IPS-18c (cell line): Measurements from ENCODE around the gene LTK.

Experiments used
- H3K4me3 ChIP-seq: 2 replicates; pipeline ENCODE4 v1.7.0; 2013; ENCODE audit warnings: low read depth, mild to moderate bottlenecking, low read length, moderate library complexity; ENCODE audit not compliant: insufficient read depth
- H3K9me3 ChIP-seq: one replicate; pipeline ENCODE4 v1.6.1; 2013; ENCODE audit warnings: mild to moderate bottlenecking, low read length, moderate library complexity; ENCODE audit not compliant: control insufficient read depth, insufficient read depth

LTK gene

DNA sequence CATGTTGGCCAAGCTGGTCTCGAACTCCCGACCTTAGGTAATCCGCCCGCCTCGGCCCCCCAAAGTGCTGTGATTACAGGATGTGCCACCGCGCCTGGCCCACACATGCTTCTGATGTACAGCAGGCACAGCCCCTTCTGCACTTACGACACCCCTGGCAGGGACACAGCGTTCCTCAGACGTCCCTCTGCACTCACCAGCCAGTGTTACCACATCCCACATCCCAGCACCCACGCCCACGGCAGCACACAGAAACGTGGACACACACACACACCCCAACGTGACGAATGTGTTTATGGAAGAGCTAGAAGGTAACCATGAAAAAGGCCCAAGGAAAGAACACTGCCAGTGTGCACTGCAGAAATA is 31.0 kb upstream of the LTK start:
- H3K9me3 ChIP-seq, result no peaks in the 10 kb centered on the region
- no peak overlapping the region; the same call in 1 of the 2 replicates for H3K4me3 ChIP-seq

DNA sequence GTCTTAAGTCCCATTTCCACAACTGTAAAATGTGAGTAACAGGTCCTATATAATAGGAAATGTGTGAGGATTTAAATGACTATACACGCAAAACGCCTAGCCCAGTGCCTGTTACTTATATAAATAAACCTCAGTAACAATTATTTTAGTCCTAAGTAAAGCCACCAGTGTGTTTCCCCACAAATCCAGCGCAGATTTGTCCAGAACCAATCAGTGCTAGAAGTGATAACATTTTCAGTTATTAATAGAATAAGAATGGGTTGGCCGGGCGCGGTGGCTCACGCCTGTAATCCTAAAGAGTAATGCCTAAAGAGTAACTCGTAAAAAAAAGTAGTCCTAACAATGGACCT is 29.9 kb upstream of the LTK start:
- Histone ChIP-seq H3K9me3 (no peaks in the 10 kb centered on the region), H3K4me3 (peak overlapping the region; percentile 92)

- Histone ChIP-seq H3K9me3 (no peaks in the 10 kb centered on the region), H3K4me3 (no peak overlapping the region)
Observed at GRCh38 chr15:41536866-41537265, 23.2 kb upstream of the LTK start.

GRCh38 chr15:41535544-41535943 is 21.9 kb upstream of the LTK start:
- no peak overlapping the region for H3K4me3 ChIP-seq
- H3K9me3 ChIP-seq, result no peaks in the 10 kb centered on the region

- H3K4me3 ChIP-seq, result no peak overlapping the region
- H3K9me3 ChIP-seq, result no peaks in the 10 kb centered on the region
Observed at GRCh38 chr15:41530363-41530956, 16.8 kb upstream of the LTK start.

DNA sequence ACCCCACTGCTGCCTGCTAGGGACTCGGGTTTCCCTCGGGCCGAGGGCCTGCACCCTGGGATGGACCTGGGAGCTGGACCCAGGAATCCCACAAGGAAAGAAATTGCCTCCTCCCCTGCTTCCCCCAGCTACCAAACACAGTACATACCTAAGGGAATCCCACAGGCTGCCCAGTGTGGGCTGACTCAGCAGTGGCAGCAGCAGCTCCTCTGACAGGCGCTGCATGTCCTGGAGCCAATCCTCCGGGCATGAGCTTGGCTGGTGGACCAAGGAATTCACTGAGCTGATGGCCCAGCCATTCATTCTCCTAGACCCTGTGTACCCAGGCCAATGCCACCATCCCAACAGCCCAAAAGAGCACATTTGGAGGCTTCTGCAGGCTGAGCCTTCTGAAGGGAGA is 9.5 kb upstream of the LTK start:
- H3K9me3 ChIP-seq, result no peaks in the 10 kb centered on the region
- no peak overlapping the region for H3K4me3 ChIP-seq

- no peaks in the 10 kb centered on the region for H3K9me3 ChIP-seq
- no peak overlapping the region for H3K4me3 ChIP-seq
Observed at GRCh38 chr15:41521614-41522013, 8.0 kb upstream of the LTK start.

GRCh38 chr15:41520636-41521035 is 7.0 kb upstream of the LTK start:
- H3K4me3 ChIP-seq, result no peak overlapping the region
- H3K9me3 ChIP-seq, result no peaks in the 10 kb centered on the region

DNA sequence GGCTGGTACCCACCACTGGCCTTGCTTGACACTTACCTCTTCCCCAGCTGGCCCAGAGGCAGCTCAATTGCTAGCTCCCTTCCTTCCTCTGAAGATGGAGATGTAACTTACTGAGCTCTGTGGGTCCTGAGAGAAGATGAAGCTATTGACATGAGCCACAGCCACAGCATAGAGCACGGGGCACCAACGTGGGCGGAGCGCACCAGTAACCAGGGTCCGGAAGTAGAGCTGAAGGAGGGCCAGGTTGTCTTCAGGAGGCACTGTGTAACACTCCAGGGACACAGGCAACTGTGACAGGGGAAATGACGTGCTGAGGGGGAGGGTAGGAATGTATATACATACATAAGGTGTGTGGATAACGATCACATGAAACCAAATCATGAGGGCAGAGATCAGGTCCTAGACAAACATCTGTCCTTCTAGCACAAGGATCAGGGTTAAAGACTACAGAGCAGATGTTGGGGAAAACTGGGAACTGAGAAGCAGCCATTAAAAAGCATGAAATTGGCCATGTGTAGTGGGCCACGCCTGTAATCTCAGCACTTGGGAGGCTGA is 4.3 kb upstream of the LTK start:
- Histone ChIP-seq H3K9me3 (no peaks in the 10 kb centered on the region), H3K4me3 (no peak overlapping the region; the same call in 1 of the 2 replicates)

DNA sequence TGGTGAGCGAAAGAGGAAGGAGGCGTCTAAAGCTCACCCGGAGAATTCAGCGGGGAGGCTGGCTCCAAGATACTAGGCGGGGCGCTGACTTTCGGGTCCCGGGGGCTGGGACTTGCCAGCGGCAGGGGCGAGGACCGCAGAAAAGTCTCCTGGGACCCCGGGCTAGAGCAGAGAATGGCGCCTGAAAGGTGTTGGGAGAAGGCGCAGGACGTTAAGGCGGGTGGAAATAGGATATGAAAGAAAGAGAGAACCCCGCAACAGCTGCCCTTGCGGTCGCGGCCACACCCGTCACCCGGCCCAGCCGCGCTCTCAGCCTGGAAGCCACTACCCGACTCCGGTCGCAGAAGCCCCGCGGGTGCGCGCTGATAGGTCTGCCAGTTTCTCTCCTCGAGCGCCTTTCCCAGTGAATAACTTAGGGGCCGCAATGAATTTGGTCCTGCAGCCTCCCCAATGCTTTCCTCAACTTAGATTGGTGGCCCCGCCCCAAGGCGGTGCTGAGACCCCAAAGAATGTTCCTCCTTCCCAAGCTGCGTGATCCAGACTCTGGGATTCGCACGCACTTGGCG is 604 bp downstream of the LTK start:
- Histone ChIP-seq H3K9me3 (no peaks in the 10 kb centered on the region), H3K4me3 (peak overlapping the region; percentile 52)

- Histone ChIP-seq H3K9me3 (no peaks in the 10 kb centered on the region), H3K4me3 (peak overlapping the region; percentile 52; the same call in 1 of the 2 replicates)
Observed at GRCh38 chr15:41512512-41512939, 1.1 kb downstream of the LTK start.

DNA sequence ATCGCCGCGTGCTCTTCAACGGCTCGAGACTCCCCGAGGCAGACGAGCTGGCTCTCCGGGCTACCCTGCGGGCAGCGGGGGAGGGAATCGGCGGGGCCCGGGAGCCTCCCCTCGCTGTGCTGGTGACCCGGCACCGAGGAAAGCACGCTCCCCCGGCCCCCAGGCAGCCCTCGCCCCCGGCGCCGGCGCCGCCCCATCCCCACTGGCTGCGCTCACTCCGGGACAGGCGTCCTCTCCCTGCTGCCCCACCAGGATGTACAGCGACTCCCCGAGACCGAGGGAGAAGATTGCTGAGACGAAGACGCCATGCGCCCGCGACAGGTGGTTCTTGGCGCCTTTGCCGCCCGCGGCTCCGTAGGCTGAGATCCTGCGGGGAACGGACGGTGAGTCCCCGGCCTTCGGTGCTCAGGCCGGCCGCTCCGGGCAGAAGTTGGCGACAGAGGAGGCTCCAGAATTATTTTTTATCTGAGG is 1.7 kb downstream of the LTK start:
- no peaks in the 10 kb centered on the region for H3K9me3 ChIP-seq
- peak overlapping the region; percentile 44; the same call in 1 of the 2 replicates for H3K4me3 ChIP-seq

- Histone ChIP-seq H3K9me3 (no peaks in the 10 kb centered on the region), H3K4me3 (peak overlapping the region; percentile 44; the same call in 1 of the 2 replicates)
Observed at GRCh38 chr15:41511331-41511898, 2.2 kb downstream of the LTK start.

DNA sequence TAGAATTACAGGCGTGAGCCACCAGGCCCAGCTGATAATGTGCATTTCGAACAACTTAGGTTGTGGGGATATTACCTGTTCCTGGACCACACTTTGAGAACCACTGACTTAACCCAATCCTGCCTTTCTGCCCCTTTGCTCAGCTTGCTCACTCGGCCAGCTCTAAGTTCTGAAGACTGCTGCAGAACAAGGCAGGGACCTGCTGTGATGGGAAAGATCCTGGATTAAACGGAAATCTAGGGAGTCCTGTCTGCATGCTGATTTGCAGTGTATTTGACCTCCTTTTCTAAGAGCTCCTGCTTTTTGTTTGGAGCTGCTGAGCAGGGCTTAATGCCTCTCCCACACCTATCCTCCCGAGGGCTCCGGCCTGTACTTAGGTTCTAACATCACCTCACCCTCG is 2.9 kb downstream of the LTK start:
- peak overlapping the region; percentile 44; the same call in 1 of the 2 replicates for H3K4me3 ChIP-seq
- H3K9me3 ChIP-seq, result no peaks in the 10 kb centered on the region

GRCh38 chr15:41507820-41508290 is 5.8 kb downstream of the LTK start:
- no peak overlapping the region for H3K4me3 ChIP-seq
- no peaks in the 10 kb centered on the region for H3K9me3 ChIP-seq

GRCh38 chr15:41506796-41507341 is 6.8 kb downstream of the LTK start:
- no peaks in the 10 kb centered on the region for H3K9me3 ChIP-seq
- H3K4me3 ChIP-seq, result no peak overlapping the region

GRCh38 chr15:41505776-41506175 is 7.9 kb downstream of the LTK start:
- H3K4me3 ChIP-seq, result no peak overlapping the region
- H3K9me3 ChIP-seq, result no peaks in the 10 kb centered on the region
